MM.1S (cell line): ENCODE results near the gene ARPC3.
"Not testable (repeated sequence)": the region's sequence is repeated elsewhere in the genome, so short reads cannot be mapped to it uniquely, and the experiment has no call there.

ENCODE experiments used
- DNase-seq: peaks from one replicate; pipeline ENCODE4 v3.0.0-alpha.2; 2015
- H2AFZ ChIP-seq: fragments of 300-600 bp; sonication (generic); 2 replicates; pipeline ENCODE4 v1.6.0; 2016; ENCODE audit warnings: antibody characterized with exemption, low read length
- H3F3A ChIP-seq: fragments of 300-600 bp; sonication (generic); 2 replicates; pipeline ENCODE4 v1.6.1; 2016; ENCODE audit warnings: mild to moderate bottlenecking, antibody characterized with exemption, low read length, moderate library complexity, mixed read lengths; ENCODE audit not compliant: insufficient read depth
- H3K27ac ChIP-seq: fragments of 300-600 bp; sonication (generic); 2 replicates; pipeline ENCODE4 v1.5.1; 2016; ENCODE audit warnings: mild to moderate bottlenecking, low read length
- H3K27me3 ChIP-seq: fragments of 300-600 bp; sonication (generic); replicated peaks from 2 replicates; pipeline ENCODE4 v1.6.0; 2016; ENCODE audit warnings: low read length; ENCODE audit not compliant: insufficient read depth
- H3K36me3 ChIP-seq: fragments of 300-600 bp; sonication (generic); replicated peaks from 2 replicates; pipeline ENCODE4 v1.6.1; 2016; ENCODE audit warnings: mild to moderate bottlenecking, low read length, mixed read lengths; ENCODE audit not compliant: insufficient read depth
- H3K4me1 ChIP-seq: fragments of 300-600 bp; sonication (generic); 2 replicates; pipeline ENCODE4 v1.6.1; 2016; ENCODE audit warnings: low read length, mixed read lengths
- H3K4me2 ChIP-seq: fragments of 300-600 bp; sonication (generic); 2 replicates; pipeline ENCODE4 v1.6.0; 2016; ENCODE audit warnings: low read depth, low read length
- H3K4me3 ChIP-seq: fragments of 300-600 bp; sonication (generic); 2 replicates; pipeline ENCODE4 v1.5.1; 2016; ENCODE audit warnings: low read length, mixed read lengths
- H3K79me2 ChIP-seq: fragments of 300-600 bp; sonication (generic); 2 replicates; pipeline ENCODE4 v1.6.1; 2016; ENCODE audit warnings: mixed run types, low read length, mixed read lengths
- H3K9ac ChIP-seq: fragments of 300-600 bp; sonication (generic); 2 replicates; pipeline ENCODE4 v1.6.1; 2016; ENCODE audit warnings: low read length, mixed read lengths
- H3K9me2 ChIP-seq: fragments of 300-600 bp; sonication (generic); replicated peaks from 2 replicates; pipeline ENCODE4 v1.6.1; 2016; ENCODE audit warnings: mild to moderate bottlenecking, low read length, mixed read lengths; ENCODE audit not compliant: insufficient read depth
- H3K9me3 ChIP-seq: fragments of 300-600 bp; sonication (generic); replicated peaks from 2 replicates; pipeline ENCODE4 v1.6.1; 2016; ENCODE audit warnings: mild to moderate bottlenecking, low read length, mixed read lengths; ENCODE audit not compliant: insufficient read depth
- H4K20me1 ChIP-seq: fragments of 300-600 bp; sonication (generic); 2 replicates; pipeline ENCODE4 v1.6.1; 2016; ENCODE audit warnings: mild to moderate bottlenecking, low read length, moderate library complexity, mixed read lengths; ENCODE audit not compliant: insufficient read depth
- CTCF ChIP-seq: fragments of 300-600 bp; sonication (generic); IDR thresholded peaks from 2 replicates; pipeline ENCODE4 v1.5.1; 2016; ENCODE audit warnings: antibody characterized with exemption, low read length, mixed read lengths
- EZH2 ChIP-seq: fragments of 300-600 bp; sonication (generic); optimal IDR thresholded peaks from 2 replicates; pipeline ENCODE3; 2017; ENCODE audit warnings: low read depth, mild to moderate bottlenecking, antibody characterized with exemption, low read length, mixed read lengths
- EZH2phosphoT487 ChIP-seq: fragments of 300-600 bp; sonication (generic); IDR thresholded peaks from 2 replicates; pipeline ENCODE4 v1.6.1; 2018; ENCODE audit warnings: antibody characterized with exemption, low read length

ARPC3 gene

GRCh38 chr12:110468214-110469048 lies 18.3 kb upstream of the ARPC3 start, which contains the start of the genes FAM216A and GPN3:
FAM216A (plus strand) TSS chr12:110468845; CDS start chr12:110468876, 31 bp downstream.
GPN3 (minus strand) TSS chr12:110468257; CDS start chr12:110468203, 54 bp downstream.
- Histone ChIP-seq H3K27ac (peak within 1 kb of the TSS; percentile 92), H3K9me2 (no peaks in the 10 kb centered on the region), H3F3A (peaks cover 3% of the 10 kb centered on the region; the same call in 1 of the 2 replicates), H3K4me3 (peak within 1 kb of the TSS; percentile 69), H3K9me3 (no peaks in the 10 kb centered on the region), H3K36me3 (no peaks in the 10 kb centered on the region), H3K4me1 (0 out of 2 replicates have a peak, but pooled peaks cover 3% of the 10 kb centered on the region), H3K79me2 (peaks cover 18% of the 10 kb centered on the region), H3K9ac (peak within 1 kb of the TSS; percentile 95), H3K27me3 (no peaks in the 10 kb centered on the region), H4K20me1 (no peaks in the 10 kb centered on the region), H2AFZ (peak within 1 kb of the TSS; percentile 77), H3K4me2 (peak within 1 kb of the TSS; percentile 70)
- peak; percentile 92 for DNase-seq
- TF ChIP-seq CTCF = no peak
- TF ChIP-seq EZH2phosphoT487 = no peak
- no peak for TF ChIP-seq EZH2

- Histone ChIP-seq H3F3A (peaks cover 3% of the 10 kb centered on the region; the same call in 1 of the 2 replicates), H3K36me3 (no peaks in the 10 kb centered on the region), H4K20me1 (no peaks in the 10 kb centered on the region), H3K4me1 (0 out of 2 replicates have a peak, but pooled peaks cover 3% of the 10 kb centered on the region), H3K9me3 (no peaks in the 10 kb centered on the region), H3K27me3 (no peaks in the 10 kb centered on the region), H3K9ac (peak overlapping the region; percentile 73), H3K79me2 (peaks cover 18% of the 10 kb centered on the region), H3K9me2 (no peaks in the 10 kb centered on the region), H3K4me3 (peak overlapping the region; percentile 69), H2AFZ (peak overlapping the region; percentile 77), H3K27ac (peak overlapping the region; percentile 92; the same call in 1 of the 2 replicates), H3K4me2 (peak overlapping the region; percentile 70)
- TF ChIP-seq EZH2 (no peak), EZH2phosphoT487 (no peak), CTCF (no peak)
- DNase-seq = no peak
Observed at GRCh38 chr12:110467847-110468213, 17.7 kb upstream of the ARPC3 start.

GRCh38 chr12:110466791-110467190 lies 16.7 kb upstream of the ARPC3 start:
- Histone ChIP-seq H3K9me2 (no peaks in the 10 kb centered on the region), H3F3A (peaks cover 3% of the 10 kb centered on the region; the same call in 1 of the 2 replicates), H2AFZ (no peak overlapping the region), H3K9me3 (no peaks in the 10 kb centered on the region), H3K9ac (no peak overlapping the region; the same call in 1 of the 2 replicates), H4K20me1 (no peaks in the 10 kb centered on the region), H3K4me3 (no peak overlapping the region), H3K4me1 (0 out of 2 replicates have a peak, but pooled peaks cover 3% of the 10 kb centered on the region), H3K27me3 (no peaks in the 10 kb centered on the region), H3K4me2 (peak overlapping the region; percentile 70), H3K79me2 (peaks cover 18% of the 10 kb centered on the region), H3K27ac (no peak overlapping the region), H3K36me3 (no peaks in the 10 kb centered on the region)
- DNase-seq = no peak
- TF ChIP-seq EZH2 (no peak), EZH2phosphoT487 (no peak), CTCF (no peak)

- H3K79me2 ChIP-seq = peaks cover 18% of the 10 kb centered on the region
- H3K4me1 ChIP-seq, H3K27me3 ChIP-seq, H3K36me3 ChIP-seq, H3K9me2 ChIP-seq, H3K4me3 ChIP-seq, H4K20me1 ChIP-seq, H2AFZ ChIP-seq, DNase-seq, H3K4me2 ChIP-seq, H3F3A ChIP-seq, H3K9ac ChIP-seq, H3K9me3 ChIP-seq, H3K27ac ChIP-seq: not testable (repeated sequence)
Observed at GRCh38 chr12:110465765-110466164, 15.6 kb upstream of the ARPC3 start.
